NCI-H1092 treated with DMSO at 0.1 percent for 48 hours (cell line): Measurements from ENCODE around the gene TMCC1.
"Not testable (repeated sequence)": the region's sequence is repeated elsewhere in the genome, so short reads cannot be mapped to it uniquely, and the experiment has no call there.

Experiments used
- DNase-seq: peaks from one replicate; lab custom pipeline; 2025; lab: John Stamatoyannopoulos, UW

The TMCC1 gene

DNA sequence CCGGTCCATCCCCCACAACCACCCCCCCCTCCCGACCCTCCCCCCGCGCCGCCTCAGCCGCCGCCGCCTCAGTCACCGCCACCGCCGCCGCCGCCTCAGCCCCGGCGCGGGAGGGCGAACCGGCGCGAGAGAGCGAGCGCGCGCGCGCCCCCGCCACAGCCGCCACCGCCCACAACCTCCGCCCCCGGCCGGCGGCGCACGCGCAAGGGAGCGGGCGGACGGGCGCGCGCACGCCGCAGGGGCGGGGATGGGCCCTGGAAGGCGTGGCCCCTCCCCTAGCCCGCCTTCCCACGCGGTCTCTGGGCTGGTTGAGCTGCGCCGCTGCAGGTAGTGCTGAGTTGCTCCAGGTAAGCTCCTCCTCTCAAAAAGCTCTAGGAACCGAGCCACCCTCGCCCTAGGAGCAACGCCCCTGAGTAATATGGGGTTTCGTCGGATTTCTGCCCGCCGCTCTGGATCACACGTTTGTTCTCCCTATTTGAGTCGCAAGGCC is at the start of gene TMCC1:
TSS of gene TMCC1 (minus strand) at position 131 of the 490 bp plus-strand sequence.
- peak; percentile 84 for DNase-seq

DNA sequence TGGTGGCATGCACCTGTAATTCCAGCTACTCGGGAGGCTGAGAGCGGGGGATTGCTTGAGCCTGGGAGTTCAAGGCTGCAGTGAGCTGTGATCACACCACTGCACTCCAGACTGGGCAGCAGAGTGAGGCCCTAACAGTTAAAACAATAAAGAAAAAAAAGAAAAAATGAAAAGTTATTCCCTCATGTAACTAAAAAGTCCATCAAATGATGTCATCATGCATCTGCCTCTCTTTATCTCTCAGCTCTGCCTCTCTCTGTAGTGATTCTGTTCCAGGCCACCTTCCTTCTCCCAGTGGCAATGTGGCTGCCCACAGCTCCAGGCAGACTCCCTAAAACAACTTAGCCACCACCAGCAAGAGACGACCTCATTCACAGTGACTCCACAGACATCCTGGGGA is 49.5 kb upstream of the TMCC1 start:
- DNase-seq = no peak

DNA sequence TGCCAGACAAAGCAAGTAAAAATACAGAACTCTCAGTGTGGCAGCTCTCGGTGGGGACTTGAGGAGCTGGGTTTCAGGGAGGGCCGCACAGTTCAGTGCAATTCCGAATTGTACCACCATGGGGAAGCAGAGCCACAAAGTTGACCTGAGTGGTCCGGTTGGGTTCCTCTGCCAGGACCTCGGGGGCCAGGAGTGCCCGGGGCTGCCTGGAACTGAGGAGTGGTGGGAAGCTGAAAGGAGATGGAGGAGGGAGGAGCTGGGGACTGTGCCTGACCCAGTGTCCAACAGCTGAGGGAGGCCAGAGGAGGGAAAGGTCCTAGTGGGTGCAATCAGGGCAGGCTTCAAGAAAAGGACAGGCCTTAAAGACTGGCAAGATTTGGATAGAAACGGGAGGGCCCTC is 48.8 kb upstream of the TMCC1 start:
- DNase-seq = peak; percentile 47

DNA sequence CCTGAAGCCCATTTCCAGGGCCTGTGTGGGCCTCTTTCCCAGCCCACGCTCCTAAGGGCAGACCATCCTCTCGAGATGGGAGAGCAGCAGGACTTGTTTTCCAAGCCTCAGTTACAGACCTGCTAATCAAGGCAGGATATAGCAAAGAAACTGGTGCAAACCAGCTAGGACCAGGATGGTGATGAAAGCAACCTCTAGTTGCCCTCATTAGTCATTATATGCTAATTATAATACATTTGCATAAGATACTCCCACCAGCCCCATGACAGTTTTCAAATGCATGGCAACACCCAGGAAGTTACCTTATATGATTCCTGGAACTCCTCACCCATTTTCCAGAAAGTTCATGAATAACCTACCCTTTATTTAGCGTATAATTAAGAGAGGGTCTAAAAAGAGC is 46.6 kb upstream of the TMCC1 start:
- no peak for DNase-seq

DNA sequence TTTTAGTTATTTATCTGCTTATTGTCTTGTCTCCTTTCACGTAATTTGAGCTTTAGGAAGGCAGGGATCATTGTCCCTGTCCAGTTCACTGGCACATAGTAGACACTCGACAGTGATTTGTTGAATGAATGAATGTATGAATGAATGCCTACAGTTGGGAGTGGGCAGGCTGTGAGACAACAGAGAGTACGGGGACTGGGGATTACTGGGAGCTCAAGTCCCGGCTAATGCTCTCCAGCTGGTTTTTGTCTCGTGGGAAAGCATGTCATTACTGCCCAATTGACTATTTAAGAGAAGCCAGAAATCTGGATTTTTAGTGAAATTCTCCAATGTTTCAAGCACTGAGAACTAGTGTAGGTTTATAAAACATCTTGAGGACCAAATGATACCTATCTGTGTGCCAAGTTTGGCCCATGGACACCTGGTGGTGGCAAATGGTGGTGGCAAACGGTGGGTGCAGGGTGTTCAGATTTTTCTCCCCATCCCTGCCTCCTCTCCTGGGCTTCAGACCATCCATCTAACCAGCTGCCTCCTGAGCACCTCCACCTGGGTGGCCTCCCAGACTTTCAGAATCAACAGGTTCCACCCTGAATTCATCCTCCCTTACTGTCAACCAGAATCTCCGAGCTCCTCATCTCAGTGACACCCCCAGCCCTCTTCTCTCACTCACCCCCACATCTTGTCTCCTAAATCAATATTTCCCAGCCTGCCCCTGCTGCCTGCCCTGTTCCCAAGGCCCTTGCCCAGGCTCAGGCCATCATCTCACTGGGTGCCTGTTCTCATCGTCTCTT is 44.8 kb upstream of the TMCC1 start:
- no peak for DNase-seq

DNA sequence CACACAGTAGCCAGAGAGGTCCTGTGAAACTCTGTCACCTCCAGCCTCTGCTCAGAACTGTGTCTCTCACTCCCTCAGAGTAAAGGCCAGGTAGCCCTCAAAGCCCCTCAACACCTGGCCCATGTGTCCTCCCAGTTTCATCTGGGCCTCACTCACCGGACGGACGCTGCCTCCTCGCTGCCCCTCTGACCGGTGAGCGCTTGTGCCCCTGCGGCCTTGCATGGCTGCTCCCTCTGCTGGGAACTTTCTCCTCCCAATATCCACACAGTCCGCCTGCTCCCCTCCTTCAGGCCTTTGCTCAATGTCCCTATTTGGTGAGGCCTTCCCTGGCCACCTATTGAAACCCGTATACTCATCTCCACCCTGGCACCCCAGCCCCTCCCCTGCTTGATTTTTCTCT is 44.2 kb upstream of the TMCC1 start:
- no peak for DNase-seq

DNA sequence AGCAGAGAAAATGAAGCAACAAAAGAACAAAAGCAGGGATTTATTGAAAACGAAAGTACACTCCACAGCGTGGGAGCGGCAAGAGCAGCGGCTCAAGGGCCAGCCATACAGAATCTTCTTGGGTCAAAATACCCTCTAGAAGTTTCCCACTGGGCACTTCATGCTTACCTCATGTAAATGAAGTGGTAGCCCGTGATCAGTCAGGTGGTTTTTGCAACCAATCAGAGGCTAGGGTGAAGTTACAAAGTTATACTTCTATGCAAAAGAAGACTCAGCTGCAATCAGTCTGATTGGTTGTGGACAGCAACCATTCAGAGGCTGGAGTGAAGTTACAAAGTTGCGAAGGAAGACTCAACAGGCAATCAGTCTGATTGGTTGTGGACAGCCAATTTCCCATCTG is 43.2 kb upstream of the TMCC1 start:
- DNase-seq = no peak

DNA sequence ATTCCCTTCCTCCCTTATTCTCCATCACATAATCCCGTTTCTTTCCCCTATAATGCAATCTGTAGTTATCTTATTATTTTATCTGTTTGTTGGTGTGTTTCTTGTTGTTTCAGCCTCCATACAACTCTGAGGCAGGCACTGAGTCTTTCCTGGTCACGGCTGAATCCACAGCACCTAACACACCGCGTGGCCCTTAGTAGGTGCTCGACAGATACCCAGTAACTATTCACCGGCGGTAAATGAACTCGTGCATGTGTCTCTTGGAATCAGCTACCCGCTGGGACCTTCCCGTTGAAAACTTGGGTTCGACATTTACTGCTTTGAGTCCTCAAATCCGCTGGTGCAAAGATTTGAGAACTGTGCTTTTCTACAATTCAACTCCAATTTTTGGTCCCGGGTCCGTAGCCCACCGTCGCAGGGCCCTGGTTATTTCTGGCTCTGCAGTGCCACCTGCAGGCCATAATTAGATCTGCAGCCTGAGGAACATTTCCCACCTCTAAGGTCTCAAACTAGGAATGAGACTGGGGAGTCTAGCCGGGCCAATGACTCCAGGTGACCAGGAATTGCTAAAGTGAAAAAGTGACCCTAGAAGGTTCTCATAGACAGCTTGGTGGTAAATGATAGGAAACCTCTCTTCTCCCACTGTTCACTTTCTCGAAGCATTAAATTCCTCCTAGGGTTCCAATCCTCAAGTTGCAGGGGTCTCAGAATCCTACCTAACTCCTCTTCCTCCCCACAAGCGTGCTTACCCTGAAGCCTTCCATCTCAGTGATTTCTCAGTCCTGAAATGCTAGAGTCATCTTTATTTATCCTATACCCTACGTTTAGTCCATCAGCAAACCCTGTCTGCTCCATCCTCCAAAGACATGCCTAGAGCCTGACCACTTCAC is 41.0 kb upstream of the TMCC1 start:
- peak; percentile 26 for DNase-seq

DNA sequence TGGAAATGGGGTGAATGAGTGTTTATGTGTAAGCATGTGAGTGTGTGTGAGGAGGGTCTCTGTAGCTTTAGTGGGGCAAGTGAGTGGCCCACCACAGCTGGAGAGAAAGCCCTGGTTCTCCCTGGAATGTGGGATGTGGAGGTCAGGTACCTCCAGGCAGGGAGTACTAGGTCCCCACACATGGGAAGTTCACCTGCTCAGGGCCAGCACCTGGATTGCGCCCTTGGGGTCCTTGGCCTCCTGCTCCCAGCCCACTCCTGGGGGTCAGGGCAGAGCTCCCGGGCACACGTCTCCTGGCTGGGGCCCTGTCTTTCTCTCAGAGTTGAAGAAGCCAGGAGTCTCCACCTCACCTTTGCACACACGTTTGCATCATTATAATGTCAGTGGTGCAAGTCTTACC is 40.0 kb upstream of the TMCC1 start:
- no peak for DNase-seq

DNA sequence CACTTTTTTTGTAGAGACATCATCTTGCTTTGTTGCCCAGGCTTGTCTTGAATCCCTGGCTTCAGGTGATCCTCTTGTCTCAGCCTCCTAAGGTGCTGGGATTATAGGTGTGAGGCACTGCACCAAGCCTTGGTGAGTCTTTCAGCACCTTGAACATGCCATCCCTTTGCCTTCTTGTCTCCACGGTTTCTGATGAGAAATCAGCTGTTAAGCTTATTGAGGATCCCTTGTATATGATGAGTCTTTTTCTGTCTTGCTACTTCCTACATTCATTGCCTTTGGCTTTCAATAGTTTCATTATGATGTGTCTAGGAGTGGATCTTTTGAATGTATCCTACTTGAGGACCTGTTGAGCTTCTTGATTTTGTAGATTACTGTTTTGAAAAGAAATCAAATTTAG is 35.9 kb upstream of the TMCC1 start:
- DNase-seq = no peak

DNA sequence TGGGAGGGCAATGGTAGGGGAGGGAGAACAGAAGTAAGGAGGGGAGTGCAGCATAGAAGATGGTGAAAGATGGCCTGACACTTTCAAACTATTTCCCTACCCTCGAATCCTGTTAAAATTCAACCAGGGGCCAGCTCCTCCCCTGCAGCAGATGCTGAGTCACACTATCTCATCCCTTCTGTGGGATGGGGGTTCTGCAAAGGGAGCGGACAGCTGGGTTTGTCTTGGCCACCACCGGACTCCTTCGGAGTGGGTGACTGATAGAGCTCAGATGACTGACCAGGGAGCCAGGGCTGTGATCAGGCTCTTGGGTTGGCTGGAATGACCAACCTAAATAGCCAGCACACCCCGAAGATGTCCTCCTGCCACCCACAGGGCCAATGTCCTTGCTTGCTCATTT is 33.6 kb upstream of the TMCC1 start:
- no peak for DNase-seq

DNA sequence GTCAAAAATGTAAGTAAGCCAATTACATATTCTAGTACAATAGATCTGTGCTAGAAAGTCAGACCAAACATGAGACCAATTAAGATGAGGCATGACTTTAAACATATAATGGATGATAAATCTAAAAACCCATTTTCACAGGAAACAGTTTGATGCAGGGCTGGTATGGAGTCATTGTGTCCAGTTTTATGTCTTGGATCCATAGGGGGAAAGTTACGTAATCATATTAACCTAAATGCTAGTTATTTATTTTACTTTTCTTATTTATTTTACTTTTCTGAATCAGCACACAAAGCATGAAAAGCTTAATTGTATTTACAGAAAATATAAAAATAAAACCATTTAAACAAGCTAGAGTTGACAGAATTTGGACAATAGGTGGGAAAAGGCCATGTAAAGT is 26.3 kb upstream of the TMCC1 start:
- no peak for DNase-seq

DNA sequence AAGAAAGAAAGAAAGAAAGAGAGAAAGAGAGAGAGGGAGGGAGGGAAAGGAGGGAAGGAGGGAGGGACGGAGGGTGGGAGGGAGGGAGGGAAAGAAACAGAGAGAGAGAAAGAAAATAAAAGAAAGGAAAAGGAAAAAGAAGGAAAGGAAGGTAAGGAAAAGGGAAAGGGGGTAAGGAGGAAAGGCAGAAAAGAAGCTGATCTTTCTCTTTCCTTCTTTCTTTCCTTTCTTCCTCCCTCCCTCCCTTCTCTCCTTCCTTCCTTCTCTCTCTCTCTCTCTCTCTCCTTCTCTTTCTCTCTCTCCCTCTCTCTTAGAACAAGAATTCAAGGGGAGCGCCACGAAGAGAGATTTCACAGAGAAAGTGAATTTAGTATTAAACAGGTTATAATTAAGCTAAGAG is 25.8 kb upstream of the TMCC1 start:
- no peak for DNase-seq

DNA sequence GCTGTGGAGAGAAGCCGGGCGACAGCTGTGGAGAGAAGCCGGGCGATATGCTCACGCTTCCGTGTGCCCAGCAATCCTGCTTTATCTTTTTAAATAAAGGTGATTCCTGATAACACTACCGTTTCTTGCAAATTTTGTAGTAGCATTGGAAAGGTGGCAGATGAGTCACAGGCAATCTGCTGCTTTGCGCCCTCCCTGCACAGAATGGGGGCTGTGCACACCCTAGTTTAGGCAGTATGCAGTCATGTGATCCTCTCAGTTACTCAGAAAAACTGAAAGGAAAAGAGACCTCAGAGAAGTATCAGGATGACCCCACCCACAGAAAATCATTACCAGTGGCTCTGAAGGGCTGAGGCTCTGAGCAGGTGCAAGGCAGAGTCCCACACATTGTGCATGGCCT is 24.9 kb upstream of the TMCC1 start:
- no peak for DNase-seq

DNA sequence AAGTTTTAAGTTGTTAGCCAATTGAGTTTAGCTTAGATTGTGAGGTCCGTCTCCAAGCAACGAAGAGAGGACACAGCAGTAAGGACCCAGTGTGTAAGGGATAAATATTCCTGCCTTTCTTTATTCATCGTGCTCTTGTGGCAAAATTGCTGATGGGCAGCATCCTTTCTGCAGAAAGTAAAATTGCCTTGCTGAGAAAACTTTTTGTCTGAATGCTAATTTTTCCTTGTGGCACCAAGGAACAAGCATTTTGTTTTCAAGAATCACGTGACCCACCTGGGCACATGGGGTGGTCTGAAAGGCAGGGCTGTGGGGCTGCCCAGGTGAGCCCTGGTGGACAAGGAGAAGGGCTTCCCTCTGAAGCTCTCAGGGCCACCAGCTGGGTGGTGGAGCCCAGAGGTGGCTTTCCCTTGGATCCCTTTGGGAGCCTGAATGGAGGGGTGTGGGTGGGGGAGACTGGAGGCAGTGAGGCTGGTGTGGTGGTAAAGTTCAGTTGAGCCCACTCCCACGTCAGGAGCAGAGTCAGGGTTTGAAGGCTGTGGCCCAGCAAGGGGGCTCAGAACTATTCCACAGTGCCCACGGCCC is 24.0 kb upstream of the TMCC1 start:
- DNase-seq = no peak

DNA sequence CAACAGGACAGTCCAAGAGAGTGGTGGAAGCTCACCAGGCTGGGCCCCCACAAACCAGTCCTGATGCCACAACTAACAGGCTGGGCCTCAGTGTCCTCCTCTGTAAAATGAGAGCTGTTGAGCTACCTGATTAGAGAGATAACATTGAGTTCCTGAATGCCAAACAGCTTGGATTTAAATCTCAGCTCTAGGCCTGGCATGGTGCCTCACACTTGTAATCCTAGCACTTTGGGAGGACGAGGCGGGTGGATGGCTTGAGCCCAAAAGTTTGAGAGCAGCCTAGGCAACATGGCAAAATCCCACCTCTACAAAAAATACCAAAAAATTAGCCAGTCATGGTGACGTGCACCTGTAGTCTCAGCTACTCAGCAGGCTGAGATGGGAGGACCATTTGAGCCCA is 20.1 kb upstream of the TMCC1 start:
- DNase-seq = no peak

DNA sequence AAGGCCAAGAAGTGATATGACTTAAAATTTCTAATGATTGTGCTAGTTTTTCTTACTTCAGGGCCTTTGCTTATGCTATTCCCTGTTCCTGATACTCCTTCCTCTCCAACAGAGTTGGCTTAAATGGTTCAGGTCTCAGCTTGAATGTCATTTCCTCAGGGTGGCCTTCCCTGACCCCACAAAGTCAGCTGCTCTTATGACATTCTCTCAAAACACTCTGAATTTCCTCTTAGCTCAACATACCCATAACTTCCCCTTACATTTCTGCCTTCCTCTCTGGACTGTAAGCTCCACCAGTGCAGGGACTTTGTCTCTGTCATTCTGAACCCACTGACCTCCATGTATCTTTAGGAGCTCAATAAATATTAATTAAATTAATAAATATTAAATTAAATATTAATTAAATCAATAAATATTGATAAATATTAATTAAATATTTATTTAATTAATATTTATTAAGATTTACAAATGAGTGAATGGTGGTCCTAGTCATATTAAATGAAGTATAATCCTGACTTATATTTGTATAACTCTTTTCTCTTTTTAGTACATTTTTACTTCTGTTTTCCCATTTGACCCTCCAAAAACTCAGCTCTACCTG is 17.9 kb upstream of the TMCC1 start:
- no peak for DNase-seq

DNA sequence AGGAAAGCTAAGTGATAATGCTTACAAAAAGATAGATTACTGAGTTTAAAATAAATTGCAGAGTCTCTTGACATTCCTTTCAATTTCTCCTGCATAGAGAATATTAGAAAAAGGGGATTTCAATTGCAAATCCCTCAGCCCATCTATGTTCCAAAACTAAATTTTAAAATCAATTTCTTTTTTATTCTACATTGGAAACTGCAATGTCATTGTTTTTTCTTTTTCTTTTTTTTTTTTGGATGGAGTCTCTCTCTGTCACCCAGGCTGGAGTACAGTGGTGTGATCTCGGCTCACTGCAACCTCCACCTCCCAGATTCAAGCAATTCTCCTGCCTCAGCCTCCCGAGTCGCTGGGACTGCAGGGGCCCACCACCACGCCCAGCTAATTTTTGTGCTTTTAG is 15.7 kb upstream of the TMCC1 start:
- not testable (repeated sequence) for DNase-seq

DNA sequence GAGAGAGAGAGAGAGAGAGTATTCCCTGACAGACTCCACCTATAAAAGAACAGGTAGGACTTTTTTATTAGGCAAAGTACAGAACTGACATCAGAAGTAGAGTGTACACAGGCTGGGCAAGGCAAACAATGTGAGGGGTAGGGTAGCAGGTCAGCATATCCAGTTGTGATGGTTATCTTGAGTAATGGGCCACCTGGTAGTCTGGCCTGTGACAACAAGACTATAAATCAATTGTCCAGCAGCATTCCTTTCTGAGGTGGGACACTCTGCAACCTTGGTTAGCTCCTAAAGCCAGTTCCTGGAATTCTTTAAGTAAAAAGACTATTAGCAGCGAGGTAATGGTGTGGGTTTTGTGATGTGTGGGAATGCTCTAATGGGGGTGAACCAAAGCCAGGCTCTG is 14.9 kb upstream of the TMCC1 start:
- DNase-seq = no peak

DNA sequence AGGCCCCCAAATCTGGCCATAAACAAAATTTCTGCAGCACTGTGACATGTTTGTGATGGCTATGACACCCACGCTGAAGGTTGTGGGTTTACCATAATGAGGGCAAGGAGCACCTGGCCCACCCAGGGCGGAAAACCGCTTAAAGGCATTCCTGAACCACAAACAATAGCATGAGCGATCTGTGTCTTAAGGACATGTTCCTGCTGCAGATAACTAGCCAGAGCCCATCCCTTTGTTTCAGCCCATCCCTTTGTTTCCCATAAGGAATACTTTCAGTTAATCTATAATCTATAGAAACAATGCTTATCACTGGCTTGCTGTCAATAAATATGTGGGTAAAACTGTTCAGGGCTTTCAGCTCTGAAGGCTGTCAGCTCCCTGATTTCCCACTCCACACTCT is 7.8 kb upstream of the TMCC1 start:
- DNase-seq = not testable (repeated sequence)

DNA sequence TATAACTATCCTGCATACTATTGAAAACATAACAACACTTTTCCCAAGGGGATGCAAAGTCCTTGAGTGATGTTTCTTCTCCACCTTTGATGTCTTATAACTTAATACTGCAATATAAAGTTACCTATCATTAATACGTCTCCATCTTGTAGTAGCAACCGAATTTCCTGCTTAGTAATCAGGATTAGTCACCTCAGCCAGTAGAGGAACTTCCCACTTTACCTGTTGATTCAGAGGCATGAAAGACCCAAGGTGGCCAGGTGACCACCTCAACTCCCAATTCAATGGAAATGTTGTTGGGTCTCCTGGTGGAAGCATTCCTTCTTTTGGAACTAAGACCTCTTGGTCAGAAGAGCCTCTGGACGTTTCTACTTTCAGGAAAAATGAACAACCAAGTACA is 3.5 kb upstream of the TMCC1 start:
- no peak for DNase-seq

DNA sequence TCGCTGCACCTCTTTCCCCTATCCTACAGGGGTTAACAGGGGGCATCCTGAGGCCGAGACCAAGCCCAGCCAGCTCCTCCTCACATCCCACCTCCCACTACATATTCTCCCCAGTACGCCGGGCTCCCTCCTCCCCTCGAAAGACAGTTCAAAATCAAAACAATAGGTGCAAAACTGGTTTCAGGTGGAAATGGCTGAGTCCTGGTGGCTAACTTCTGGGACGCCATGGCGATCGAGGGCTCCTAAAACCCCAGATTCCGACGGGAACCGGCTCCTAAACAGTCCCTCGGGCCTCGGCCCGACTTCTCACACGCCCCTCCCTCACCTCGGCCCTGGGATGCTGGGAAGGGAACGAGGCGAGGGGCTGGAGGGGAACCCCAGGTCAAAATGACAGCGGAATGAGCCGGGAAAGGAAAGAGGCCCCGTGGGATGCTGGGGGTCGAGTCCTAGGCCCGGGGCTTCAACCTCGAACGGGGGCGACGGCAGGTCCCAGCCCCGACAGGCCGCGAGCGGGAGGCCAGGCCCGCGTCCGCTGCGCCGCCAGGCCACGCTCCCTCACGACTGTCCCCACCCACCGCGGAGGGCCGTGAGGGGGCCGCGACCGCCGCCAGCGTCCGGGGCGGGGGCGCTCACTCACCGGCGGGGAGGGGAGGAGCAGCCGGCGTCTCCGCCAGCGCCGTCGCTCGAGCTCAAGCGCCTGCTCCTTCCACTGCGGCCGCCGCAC is 492 bp downstream of the TMCC1 start:
- peak; percentile 62 for DNase-seq
